Measurements from ENCODE around the gene HSPA12B. TPM values are rescaled to one million over a fixed set of nuclear protein-coding genes. Genes with fewer than 3 reads are reported as not detected.
"Not testable (repeated sequence)": the region's sequence is repeated elsewhere in the genome, so short reads cannot be mapped to it uniquely, and the experiment has no call there.

The HSPA12B gene
- total RNA-seq, 1 donor from 2014 or later: 13.5 TPM

- DNase-seq (ENCODE audit: low spot score): peak; percentile 61
Measured at GRCh38 chr20:3786126-3786484, 53.6 kb downstream of the HSPA12B start.

- DNase-seq (ENCODE audit: low spot score): peak; percentile 86
Measured at GRCh38 chr20:3786665-3787323, 54.3 kb downstream of the HSPA12B start, which contains the start of gene CENPB. Gene CENPB, minus strand, starts transcription at chr20:3786740. Its CDS starts 257 bp downstream, at chr20:3786483.

GRCh38 chr20:3787324-3788014 is 55.0 kb downstream of the HSPA12B start:
- no peak for DNase-seq (ENCODE audit: low spot score)

- no peak for DNase-seq (ENCODE audit: low spot score)
Measured at GRCh38 chr20:3788685-3789155, 56.2 kb downstream of the HSPA12B start.

DNA sequence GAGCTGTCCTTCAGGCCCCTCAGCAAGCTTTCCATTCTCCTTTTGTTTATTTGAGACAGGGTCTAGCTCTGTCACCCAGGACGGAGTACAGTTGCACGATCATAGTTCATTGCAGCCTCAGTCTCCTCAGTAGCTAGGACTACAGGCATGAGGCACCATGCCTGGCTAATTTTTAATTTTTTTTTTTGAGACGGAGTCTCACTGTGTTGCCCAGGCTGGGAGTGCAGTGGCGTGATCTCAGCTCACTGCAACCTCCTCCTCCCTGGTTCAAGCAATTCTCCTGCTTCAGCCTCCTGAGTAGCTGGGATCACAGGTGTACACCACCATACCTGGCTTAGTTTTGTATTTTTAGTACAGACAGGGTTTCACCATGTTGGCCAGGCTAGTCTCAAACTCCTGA is 56.7 kb downstream of the HSPA12B start:
- not testable (repeated sequence) for DNase-seq (ENCODE audit: low spot score)

DNA sequence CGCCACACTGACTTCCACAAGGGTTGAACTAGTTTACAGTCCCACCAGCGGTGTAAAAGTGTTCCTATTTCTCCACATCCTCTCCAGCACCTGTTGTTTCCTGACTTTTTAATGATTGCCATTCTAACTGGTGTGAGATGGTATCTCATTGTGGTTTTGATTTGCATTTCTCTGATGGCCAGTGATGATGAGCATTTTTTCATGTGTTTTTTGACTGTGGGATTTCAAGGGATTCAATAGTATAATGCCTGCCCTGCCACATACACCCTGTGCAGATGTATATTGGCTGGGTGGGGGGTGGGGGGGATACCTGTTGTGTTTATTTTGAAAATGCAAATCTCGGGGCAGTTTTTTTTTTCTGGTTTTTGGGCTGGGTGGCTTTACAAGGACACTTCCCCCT is 61.7 kb downstream of the HSPA12B start:
- DNase-seq (ENCODE audit: low spot score): not testable (repeated sequence)

DNA sequence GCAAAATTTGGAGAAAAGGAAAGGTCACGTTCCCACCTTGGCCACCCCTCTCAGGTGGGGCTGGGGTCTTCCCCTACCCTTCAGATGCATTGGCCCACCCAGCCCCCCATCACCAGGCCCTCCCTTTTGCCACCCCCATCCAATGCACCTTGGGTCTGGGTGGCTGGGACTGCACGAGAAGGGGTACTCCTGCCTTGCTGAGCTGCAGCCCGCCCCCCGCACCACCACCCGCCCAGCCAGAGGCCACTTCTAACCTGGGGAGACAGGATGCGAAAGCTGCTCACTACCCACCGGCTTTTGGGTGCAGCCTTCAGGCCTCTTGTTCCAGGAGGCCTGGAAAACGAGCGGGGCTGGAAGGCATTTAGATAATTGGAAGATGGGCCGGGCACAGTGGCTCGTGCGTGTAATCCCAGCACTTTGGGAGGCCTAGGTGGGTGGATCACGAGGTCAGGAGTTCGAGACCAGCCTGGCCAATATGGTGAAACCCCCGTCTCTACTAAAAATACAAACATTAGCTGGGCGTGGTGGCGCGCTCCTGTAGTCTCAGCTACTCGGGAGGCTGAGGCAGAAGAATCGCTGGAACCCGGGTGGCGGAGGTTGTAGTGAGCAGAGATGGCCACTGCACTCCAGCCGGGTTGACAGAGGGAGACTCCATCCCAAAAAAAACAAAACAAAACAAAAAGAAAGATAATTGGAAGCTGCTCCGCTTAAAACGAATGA is 62.4 kb downstream of the HSPA12B start:
- DNase-seq (ENCODE audit: low spot score): no peak

DNA sequence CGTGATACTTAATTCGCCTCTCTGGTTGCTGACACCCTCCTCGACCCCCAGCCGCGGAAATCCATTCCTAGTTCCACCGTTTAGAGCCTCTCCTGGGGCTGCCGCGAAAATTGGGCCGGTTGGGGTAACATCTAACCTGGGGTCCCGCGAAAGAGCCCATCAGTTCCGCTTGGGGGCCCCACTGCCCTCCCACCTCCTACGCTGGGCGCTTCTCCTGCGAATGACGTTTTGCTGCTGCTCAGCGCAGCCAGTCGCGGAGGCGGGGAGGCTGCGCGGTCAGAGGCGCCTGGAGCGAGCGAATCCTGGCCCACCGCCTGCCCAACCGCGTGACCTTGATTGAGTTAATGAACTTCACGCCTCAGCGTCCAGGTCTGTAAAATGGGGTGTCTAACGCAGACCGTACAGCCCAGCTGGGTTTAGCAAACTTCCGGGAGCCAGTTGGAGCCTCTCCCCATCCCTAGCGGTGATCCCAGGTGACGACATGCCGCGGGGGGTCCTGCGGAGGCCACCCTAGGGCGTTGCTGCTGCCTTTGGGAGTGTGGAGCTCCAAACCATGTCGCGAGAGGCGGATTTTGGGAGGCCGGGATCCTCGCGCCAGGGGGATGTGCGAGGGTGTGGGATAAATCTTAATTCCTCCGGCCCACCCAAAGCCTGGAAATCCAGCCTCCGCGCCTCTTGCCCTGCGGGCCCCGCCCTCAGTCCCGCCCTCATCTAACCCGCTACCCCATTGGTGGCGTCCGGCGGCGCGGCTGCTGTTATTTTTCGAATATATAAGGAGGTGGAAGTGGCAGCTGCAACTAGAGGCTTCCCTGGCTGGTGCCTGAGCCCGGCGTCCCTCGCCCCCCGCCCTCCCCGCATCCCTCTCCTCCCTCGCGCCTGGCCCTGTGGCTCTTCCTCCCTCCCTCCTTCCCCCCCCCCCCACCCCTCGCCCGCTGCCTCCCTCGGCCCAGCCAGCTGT is 63.3 kb downstream of the HSPA12B start, which contains the start of gene CDC25B:
TSS of gene CDC25B (plus strand) at position 800 of the 958 bp plus-strand sequence. CDS start 222 bp downstream, outside the sequence.
- peak; percentile 95 for DNase-seq (ENCODE audit: low spot score)

- DNase-seq (ENCODE audit: low spot score): no peak
Measured at GRCh38 chr20:3796477-3797225, 64.2 kb downstream of the HSPA12B start.

DNA sequence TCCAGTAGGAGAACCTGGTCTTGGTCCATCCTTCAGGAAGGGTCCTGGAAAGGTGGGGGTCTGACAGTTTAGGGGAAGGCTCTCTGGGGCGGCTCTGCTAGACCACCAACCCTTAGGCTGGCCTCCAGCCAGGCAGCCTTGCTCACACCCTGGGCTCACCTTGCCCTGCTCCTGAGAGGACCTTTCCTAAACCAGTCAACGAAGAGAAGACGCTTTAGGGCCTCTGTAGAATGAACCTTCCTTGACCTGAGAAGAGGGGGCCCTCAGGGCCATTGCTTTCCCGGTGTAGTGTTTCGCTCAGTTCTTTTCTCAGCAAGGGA is 64.7 kb downstream of the HSPA12B start:
- DNase-seq (ENCODE audit: low spot score): no peak

DNA sequence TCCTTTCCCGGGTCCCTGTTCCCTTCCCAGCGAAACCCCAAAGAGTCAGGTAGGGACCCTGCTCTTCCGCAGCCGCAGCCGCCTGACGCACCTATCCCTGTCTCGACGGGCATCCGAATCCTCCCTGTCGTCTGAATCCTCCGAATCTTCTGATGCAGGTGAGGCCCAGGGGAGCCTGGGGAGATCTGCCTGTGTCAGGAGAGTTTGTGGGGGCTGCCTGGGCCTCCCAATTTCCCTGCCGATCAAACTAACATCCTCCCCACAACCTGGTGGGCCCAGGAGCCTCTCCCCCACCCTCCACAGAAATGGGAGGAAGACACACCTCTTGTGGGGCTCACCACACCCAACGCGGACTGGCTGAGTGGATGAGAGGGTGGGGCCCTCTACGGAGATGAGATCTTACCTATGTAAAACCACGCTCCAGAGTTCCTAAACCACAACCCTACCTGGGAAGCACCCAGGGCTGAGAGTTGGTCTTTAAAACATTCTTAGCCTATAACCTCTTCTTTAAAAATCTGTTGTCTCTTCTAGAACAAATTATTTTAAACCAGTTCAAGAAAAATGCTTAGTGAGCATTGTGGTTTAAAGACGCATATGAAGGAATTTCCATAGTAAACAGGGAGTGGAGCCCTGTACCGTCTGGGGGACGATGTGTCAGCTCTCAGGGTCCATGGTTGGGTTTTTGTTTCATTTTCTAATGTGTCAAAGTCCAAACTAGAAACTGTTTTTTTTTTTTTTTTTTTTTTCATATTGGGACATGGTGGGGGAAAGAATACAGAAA is 65.3 kb downstream of the HSPA12B start:
- DNase-seq (ENCODE audit: low spot score): no peak

DNA sequence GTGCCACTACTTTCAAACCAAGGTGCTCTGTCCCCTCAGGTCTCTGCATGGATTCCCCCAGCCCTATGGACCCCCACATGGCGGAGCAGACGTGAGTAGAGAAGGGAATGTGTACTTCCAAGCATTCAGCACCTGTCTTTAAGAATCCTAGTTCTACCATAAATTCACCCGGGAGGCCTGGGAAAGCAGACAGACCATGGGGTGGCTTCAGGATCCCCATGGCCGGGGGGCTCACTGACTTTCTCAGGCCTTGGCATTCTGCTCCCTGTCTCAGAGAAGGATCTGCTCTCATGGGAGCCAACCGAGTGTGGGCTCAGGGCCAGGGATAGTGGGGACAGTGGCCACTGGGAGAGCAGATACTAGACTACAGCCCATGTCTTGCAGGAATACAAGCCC is 65.9 kb downstream of the HSPA12B start:
- no peak for DNase-seq (ENCODE audit: low spot score)

GRCh38 chr20:3798908-3799248 is 66.4 kb downstream of the HSPA12B start:
- DNase-seq (ENCODE audit: low spot score): no peak

- no peak for DNase-seq (ENCODE audit: low spot score)
Measured at GRCh38 chr20:3800256-3800877, 67.9 kb downstream of the HSPA12B start.

DNA sequence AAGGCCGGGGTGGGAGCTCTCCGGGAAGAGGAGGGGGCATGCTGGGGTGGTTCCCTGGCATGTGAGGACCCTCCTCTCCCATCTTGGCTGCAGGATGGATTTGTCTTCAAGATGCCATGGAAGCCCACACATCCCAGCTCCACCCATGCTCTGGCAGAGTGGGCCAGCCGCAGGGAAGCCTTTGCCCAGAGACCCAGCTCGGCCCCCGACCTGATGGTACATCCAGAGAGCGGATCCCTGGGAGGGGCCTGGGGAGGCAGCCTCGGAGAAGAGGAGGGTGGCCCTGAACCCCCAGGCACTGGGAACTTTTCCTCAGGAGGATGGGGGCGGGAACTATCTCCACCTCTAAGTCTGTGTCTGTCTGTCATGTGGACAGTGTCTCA is 68.4 kb downstream of the HSPA12B start:
- DNase-seq (ENCODE audit: low spot score): no peak

- no peak for DNase-seq (ENCODE audit: low spot score)
Measured at GRCh38 chr20:3801299-3801698, 68.8 kb downstream of the HSPA12B start.

- DNase-seq (ENCODE audit: low spot score): no peak
Measured at GRCh38 chr20:3801846-3802245, 69.4 kb downstream of the HSPA12B start.

All from umbilical cord (tissue), 2 donors.